HG03066 (cell line): ENCODE results near the gene LAGE3.

ENCODE experiments used
- ATAC-seq: cut with Tn5 transposase; IDR thresholded peaks from one replicate; pipeline ENCODE4 v1.9.1; 2021; ENCODE audit warnings: low read depth; ENCODE audit not compliant: unreplicated experiment

The LAGE3 gene

GRCh38 chrX:154481195-154481594 is 2.1 kb upstream of the LAGE3 start:
- ATAC-seq = no peak

- no peak for ATAC-seq
Observed at GRCh38 chrX:154477891-154478477, 1.1 kb downstream of the LAGE3 start.

GRCh38 chrX:154476821-154477220 is 2.3 kb downstream of the LAGE3 start:
- ATAC-seq = no peak

GRCh38 chrX:154473683-154474082 is 5.4 kb downstream of the LAGE3 start:
- no peak for ATAC-seq

- ATAC-seq = no peak
Observed at GRCh38 chrX:154472685-154473632, 6.1 kb downstream of the LAGE3 start.

- no peak for ATAC-seq
Observed at GRCh38 chrX:154471839-154472684, 7.0 kb downstream of the LAGE3 start.

GRCh38 chrX:154470914-154471568 is 8.0 kb downstream of the LAGE3 start:
- ATAC-seq = no peak

- no peak for ATAC-seq
Observed at GRCh38 chrX:154470434-154470833, 8.6 kb downstream of the LAGE3 start.

- ATAC-seq = no peak
Observed at GRCh38 chrX:154469880-154470279, 9.2 kb downstream of the LAGE3 start.

GRCh38 chrX:154469114-154469513 is 10.0 kb downstream of the LAGE3 start:
- no peak for ATAC-seq

GRCh38 chrX:154468217-154468616 is 10.9 kb downstream of the LAGE3 start:
- ATAC-seq = no peak

- no peak for ATAC-seq
Observed at GRCh38 chrX:154467556-154467955, 11.5 kb downstream of the LAGE3 start.

GRCh38 chrX:154466907-154467306 is 12.2 kb downstream of the LAGE3 start:
- no peak for ATAC-seq

GRCh38 chrX:154466036-154466435 is 13.0 kb downstream of the LAGE3 start:
- no peak for ATAC-seq

GRCh38 chrX:154465601-154466000 is 13.5 kb downstream of the LAGE3 start:
- ATAC-seq = no peak

GRCh38 chrX:154464806-154465365 is 14.2 kb downstream of the LAGE3 start:
- ATAC-seq = no peak

GRCh38 chrX:154463611-154464220 is 15.4 kb downstream of the LAGE3 start:
- ATAC-seq = no peak

- no peak for ATAC-seq
Observed at GRCh38 chrX:154462396-154462795, 16.7 kb downstream of the LAGE3 start.

GRCh38 chrX:154460326-154460725 is 18.8 kb downstream of the LAGE3 start:
- no peak for ATAC-seq

GRCh38 chrX:154459832-154460231 is 19.2 kb downstream of the LAGE3 start:
- no peak for ATAC-seq
